Medulla oblongata (tissue), 1 donor: Measurements from ENCODE around the gene ASCL3.
"Not testable (repeated sequence)": the region's sequence is repeated elsewhere in the genome, so short reads cannot be mapped to it uniquely, and the experiment has no call there.

Experiments
- DNase-seq: peaks from one replicate; pipeline ENCODE4 v3.0.0-alpha.2; 2015; ENCODE audit errors: extremely low spot score

Gene ASCL3

DNA sequence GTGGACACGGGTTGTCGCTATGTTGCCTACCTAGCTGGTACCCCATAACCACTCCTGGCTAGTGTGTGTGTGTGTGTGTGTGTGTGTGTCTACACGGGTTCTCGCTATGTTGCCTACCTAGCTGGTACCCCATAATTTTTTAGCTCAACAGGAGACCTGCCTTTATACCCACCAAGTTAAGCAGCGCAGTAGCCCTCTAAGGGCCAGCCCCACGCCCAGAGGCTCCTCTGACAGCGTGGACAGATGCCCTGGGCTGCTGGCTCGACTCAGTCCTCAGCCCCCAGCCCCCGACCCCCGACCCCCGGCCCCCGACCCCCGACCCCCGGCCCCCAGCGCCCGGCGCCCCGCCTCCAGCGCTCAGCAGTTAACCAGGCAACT, 32.2 kb downstream of the ASCL3 start:
- DNase-seq = no peak

DNA sequence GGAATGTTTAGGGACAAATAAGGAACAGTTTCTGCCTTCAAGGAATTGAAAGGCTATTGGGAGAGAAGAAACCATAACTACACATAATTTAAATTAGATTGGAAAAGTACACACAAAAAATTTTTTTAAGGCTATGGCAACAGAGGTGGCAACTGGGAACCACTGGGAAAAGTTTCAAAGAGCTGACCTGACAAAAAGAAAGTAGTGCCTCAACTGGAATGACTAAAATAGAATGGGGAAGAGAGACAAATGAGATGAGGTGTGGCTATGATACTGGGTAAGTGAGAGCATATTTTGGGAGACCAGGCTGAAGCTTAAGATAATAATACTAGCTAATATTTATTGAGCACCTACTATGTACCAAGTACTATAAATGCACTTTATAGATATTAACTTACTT, 34.7 kb downstream of the ASCL3 start:
- DNase-seq = peak; percentile 27

DNA sequence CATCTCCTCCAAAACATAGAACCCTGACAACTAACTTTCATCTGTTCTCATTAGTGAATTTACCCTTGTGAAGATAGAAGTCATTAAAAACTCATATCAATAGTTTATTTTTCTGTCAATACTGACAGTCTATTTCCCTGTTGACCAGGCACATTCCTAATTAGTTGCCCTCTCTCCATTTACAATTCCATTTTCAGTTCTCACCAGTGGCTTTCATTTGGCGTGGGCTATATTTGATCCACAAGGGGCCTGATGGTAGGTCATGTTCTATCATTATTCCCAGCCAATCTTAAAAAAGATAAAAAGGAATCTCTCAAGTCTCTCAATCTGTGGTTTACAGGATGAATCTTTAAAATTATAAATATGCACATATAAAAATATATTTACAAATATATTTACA, 35.7 kb downstream of the ASCL3 start:
- no peak for DNase-seq

DNA sequence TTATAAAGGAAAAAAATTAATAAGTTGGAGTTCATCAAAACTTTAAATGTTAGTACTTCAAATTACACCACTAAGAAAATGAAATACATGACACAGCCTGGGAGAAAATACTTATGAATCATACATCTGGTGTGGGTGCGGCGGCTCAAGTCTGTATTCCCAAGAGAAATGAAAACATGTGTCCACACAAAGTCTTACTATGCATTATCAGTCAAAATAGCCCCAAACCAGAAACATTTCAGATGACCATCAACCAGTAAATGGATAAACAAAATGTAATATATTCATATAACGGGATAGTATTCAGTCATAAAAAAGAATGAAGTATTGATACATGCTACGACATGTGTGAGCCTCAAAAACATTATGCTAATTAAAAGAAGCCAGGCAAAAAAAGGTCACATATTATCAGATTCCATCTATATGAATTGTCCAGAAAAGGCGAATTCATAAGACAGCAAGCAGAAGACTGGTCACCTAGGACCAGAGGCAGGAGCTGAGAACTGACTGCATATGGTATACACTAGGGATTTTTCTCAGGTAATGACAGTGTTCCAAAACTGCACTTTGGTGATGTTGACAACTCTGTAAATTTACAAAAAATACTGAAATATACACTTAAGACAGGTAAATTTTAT, 37.2 kb downstream of the ASCL3 start:
- no peak for DNase-seq

DNA sequence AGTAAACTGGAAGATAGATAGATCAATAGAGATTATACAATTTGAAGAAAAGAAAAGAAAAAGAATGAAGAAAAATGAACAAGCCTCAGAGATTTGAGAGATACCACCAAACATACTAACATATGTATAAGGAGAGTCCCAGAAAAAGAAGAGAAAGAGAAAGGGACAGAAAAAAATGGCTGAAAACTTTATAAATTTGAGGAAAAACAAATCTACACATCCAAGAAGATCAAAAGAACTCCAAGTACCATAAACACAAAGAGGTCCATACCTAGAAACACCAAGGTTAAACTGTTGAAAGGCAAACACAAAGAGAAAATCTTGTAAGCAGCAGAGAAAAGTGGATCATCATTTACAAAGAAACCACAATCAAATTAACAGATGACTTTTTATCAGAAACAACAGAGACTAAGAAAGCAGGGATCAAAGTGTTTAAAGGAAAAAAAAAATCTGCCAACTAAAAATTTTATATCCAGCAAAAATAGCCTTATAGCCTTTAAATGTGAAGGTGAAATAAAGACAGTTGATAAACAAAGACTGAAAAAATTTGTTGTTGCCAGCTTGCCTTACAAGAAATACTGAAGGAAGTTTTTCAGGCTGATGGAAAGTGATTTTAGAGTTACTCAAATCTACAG, 43.6 kb downstream of the ASCL3 start:
- no peak for DNase-seq

DNA sequence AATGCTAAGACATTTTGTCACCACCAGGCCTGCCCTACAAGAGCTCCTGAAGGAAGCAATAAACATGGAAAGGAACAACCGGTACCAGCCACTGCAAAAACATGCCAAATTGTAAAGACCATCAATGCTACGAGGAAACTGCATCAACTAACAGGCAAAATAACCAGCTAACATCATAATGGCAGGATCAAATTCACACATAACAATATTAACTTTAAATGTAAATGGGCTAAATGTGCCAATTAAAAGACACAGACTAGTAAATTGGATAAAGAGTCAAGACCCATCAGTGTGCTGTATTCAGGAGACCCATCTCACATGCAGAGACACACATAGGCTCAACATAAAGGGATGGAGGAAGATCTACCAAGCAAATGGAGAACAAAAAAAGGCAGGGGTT, 51.6 kb downstream of the ASCL3 start:
- not testable (repeated sequence) for DNase-seq
